GM12892 (cell line): Measurements from ENCODE around the gene CPT1B.

Source experiments
- POLR2A ChIP-seq: IDR thresholded peaks from 2 replicates; pipeline ENCODE4 v1.6.1; 2011; ENCODE audit warnings: low read depth, low read length, control low read depth
- TAF1 ChIP-seq: IDR thresholded peaks from 2 replicates; pipeline ENCODE4 v1.6.1; 2011; ENCODE audit warnings: low read depth, mild to moderate bottlenecking, control low read depth, low read length, borderline replicate concordance

DNA sequence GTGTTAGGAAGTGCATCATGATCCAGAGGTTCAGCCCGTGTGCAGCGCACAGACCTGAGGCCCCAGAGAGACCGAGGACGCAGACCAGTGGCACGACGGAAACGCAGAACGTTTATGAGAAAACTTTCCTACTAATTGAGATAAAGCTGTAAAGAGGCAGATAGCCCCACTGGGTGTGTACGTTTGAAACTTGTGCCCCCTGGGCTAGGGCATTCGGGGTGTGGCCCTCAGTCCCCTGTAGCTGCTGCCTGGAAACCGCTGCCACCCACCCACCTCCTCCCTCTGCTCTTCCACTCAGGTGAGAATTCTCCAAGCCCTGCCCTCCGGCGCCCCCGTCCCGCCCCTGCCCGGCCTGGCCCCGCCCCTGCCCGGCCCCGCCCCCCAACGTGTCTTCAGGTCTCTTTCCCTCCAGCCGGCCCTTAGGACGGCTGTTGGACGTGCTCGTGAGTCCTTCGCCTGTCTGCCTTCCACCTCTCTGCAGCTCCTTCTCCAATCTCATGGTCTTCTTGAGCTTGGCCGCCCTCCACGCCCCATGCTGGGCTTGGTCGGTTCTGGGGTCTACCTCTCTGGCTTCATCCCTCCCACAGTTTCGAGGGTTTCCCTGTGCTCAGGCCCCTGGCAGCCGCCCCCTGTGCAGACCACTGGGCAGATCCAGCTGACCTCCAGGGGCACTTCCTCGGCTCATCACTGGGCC lies 34.4 kb upstream of the CPT1B start:
- TF ChIP-seq POLR2A = no peak
- no peak for TF ChIP-seq TAF1
